ENCODE data around the gene NT5E.

NT5E gene

DNA sequence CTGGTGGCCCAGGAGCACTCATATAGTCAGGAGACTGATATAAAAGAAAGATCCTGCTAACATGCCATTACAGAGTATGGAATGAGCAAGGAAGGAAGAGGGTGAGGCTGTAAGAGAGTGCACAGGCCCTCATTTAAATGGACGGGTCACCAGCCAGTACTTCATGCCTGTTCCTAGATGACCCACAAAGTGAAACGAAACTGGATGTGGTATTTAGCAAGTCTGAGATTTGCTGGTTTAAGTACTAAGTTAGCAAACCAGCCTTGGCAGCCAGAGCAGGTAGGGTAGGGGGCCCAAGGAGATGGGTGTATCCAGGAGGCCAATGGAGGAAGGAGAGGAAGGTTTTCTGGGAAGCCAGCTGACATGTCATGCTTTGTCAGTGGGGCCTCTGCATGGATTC is 15.9 kb downstream of the NT5E start:
- TF ChIP-seq, protein P1, sequence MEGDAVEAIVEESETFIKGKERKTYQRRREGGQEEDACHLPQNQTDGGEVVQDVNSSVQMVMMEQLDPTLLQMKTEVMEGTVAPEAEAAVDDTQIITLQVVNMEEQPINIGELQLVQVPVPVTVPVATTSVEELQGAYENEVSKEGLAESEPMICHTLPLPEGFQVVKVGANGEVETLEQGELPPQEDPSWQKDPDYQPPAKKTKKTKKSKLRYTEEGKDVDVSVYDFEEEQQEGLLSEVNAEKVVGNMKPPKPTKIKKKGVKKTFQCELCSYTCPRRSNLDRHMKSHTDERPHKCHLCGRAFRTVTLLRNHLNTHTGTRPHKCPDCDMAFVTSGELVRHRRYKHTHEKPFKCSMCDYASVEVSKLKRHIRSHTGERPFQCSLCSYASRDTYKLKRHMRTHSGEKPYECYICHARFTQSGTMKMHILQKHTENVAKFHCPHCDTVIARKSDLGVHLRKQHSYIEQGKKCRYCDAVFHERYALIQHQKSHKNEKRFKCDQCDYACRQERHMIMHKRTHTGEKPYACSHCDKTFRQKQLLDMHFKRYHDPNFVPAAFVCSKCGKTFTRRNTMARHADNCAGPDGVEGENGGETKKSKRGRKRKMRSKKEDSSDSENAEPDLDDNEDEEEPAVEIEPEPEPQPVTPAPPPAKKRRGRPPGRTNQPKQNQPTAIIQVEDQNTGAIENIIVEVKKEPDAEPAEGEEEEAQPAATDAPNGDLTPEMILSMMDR (IDR thresholded peaks at IDR 0.05; ENCODE audit: extremely low read depth, missing control alignments) = no peak
- no peak for DNase-seq (ENCODE audit: low spot score)

DNA sequence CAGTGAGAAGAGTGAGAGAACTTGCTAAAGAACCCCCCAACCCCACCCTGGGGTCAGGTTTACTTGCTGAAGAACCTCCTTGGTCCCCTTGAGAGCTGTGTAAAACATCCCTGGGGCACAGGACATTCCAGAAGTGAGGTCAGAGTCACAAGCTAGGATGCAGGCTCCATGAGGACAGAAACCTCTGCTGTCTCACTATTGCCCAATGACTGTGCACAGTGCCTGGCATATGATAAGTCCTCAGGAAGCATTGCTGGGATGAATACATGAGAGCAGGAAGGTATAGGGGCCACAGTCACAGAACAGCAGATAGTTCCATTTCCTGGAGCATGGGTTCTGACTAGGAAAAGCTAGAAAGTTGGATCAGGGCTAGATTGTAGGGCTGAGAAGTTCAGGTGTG is 18.4 kb downstream of the NT5E start:
- DNase-seq (ENCODE audit: low spot score) = no peak
- TF ChIP-seq, protein P1 (IDR thresholded peaks at IDR 0.05; ENCODE audit: extremely low read depth, missing control alignments) = no peak

GRCh38 chr6:85469276-85470022 is 19.6 kb downstream of the NT5E start:
- no peak for DNase-seq (ENCODE audit: low spot score)
- TF ChIP-seq, protein P1 (IDR thresholded peaks at IDR 0.05; ENCODE audit: extremely low read depth, missing control alignments) = no peak

DNA sequence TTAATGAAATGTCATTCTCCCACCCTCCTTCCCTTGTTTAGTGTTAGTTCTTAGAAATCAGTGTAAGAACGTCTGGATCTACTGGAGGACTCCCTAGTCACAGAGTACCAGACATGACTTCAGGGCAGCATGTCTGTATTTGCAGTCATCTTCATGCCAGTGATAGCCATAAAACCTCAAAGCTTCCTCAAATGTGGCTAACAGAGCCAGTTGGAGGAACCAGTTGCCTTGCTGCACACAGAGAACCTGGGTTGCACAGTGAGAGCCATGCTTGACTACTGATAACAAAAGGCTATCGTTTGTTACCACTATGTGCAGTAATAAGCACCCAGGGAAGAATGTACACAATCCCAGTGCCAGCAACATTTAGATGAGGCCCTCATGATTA is 20.1 kb downstream of the NT5E start:
- no peak for DNase-seq (ENCODE audit: low spot score)
- TF ChIP-seq, protein P1 (IDR thresholded peaks at IDR 0.05; ENCODE audit: extremely low read depth, missing control alignments) = no peak

- no peak for DNase-seq (ENCODE audit: low spot score)
- TF ChIP-seq, protein P1 (IDR thresholded peaks at IDR 0.05; ENCODE audit: extremely low read depth, missing control alignments) = no peak
These were observed 22.9 kb downstream of the NT5E start for GRCh38 chr6:85472744-85473143.

DNA sequence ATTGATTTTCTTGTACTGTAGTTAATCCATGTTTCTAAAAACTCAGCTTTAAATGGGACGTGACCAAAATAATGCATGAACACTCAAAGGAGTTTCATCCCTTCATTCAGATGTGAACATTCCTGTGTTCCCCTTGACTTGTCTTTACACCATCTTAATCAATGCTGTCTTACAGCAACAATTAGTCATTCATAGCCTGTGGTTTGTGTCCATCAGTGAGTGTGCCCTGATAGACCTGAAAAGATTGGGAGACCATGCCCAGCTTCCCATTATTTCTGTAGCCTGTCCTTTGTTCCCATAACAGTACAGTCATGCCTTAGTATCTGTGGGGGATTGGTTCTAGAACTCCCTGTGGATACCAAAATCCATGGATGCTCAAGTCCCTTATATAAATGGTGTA is 23.9 kb downstream of the NT5E start:
- TF ChIP-seq, protein P1 (IDR thresholded peaks at IDR 0.05; ENCODE audit: extremely low read depth, missing control alignments) = no peak
- no peak for DNase-seq (ENCODE audit: low spot score)

DNA sequence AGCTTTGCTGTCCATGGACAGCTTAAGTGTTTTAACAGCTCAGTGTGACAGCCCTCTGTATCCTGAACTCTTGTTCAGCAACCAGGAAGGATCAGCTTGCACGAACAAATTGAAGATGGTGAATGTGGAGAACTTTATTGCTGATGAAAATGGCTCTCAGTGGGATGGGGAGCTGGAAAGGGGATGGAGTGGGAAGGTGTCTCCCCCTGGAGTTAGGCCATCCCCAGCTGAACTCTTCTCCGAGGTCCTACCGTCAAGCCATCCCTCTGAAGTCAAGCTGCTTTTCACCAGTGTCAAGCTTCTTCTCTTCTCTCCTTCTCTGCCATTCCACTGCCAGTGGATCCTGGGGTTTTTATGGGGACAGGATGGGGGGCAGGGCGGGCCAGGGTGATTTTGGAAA is 26.6 kb downstream of the NT5E start:
- TF ChIP-seq, protein P1 (IDR thresholded peaks at IDR 0.05; ENCODE audit: extremely low read depth, missing control alignments) = no peak
- DNase-seq (ENCODE audit: low spot score) = no peak
